Tibial nerve (tissue), 4 donors: ENCODE results near the gene RASGRF1. TPM values are rescaled to one million over a fixed set of nuclear protein-coding genes. Genes with fewer than 3 reads are reported as not detected.

Experiments
- DNase-seq, 2 donors: peaks; one replicate each; pipeline ENCODE4 v3.0.0-alpha.2; 2019; ENCODE audit warnings: low spot score in 2 of 2
- H3K27ac ChIP-seq, 4 donors: fragments of 200-600 bp; sonication (generic) in 3 of 4; one replicate each; pipeline ENCODE4 v1.5.1; 2017 to 2019; ENCODE audit warnings: mild to moderate bottlenecking in 1 of 4
- H3K27me3 ChIP-seq, 2 donors: fragments of 200-600 bp; sonication (generic) in 1 of 2; one replicate each; pipeline versions ENCODE4 v1.5.1 to v1.6.0; 2017 to 2019
- H3K36me3 ChIP-seq, 3 donors: fragments of 200-600 bp; sonication (generic); one replicate each; pipeline ENCODE4 v1.5.1; 2018 to 2019
- H3K4me1 ChIP-seq, 4 donors: fragments of 200-600 bp; sonication (generic) in 3 of 4; one replicate each; pipeline ENCODE4 v1.5.1; 2017 to 2019
- H3K4me3 ChIP-seq, 4 donors: fragments of 200-600 bp; sonication (generic) in 3 of 4; one replicate each; pipeline ENCODE4 v1.5.1; 2017 to 2019; ENCODE audit warnings: mild to moderate bottlenecking in 1 of 4, moderate library complexity in 1 of 4
- H3K9me3 ChIP-seq, 4 donors: fragments of 200-600 bp; sonication (generic) in 3 of 4; one replicate each; pipeline ENCODE4 v1.5.1; 2017 to 2019
- EP300 ChIP-seq, 2 donors: sonication (generic); formaldehyde crosslinking; IDR thresholded peaks; one replicate each; pipeline ENCODE4 v1.6.1; 2017; ENCODE audit warnings: antibody characterized with exemption in 2 of 2, mild to moderate bottlenecking in 1 of 2
- POLR2A ChIP-seq, 2 donors: fragments of 450-650 bp; IDR thresholded peaks; one replicate each; pipeline ENCODE4 v1.6.1; 2017; ENCODE audit warnings: antibody characterized with exemption in 2 of 2, mild to moderate bottlenecking in 2 of 2, moderate library complexity in 2 of 2
- WGBS, 2 donors: methylation state at CpG; one replicate each; pipeline ENCODE4 v1.1.5; 2018; 5-methylcytosine and 5-hydroxymethylcytosine counted together
- total RNA-seq, 4 donors: library from RNA; depleted of rRNA; stranded (reverse); fragments of >200 nt; gene quantifications; one replicate each; pipeline ENCODE4 v1.1.0, GENCODE V29; 2016
- TF ChIP-seq, protein P1 (sequence below), 5 experiments: fragments of 200-600 bp in 3 of 5; fragments of 450-650 bp in 2 of 5; sonication (generic) in 3 of 5; IDR thresholded peaks; one replicate each; pipeline ENCODE4 v1.5.1; 2016 to 2019; ENCODE audit warnings: antibody characterized with exemption in 5 of 5, mild to moderate bottlenecking in 3 of 5, moderate library complexity in 2 of 5

RASGRF1 gene
- total RNA-seq, 4 donors from 2014 or later, result 0.30 to 0.98 (median 0.65) TPM

DNA sequence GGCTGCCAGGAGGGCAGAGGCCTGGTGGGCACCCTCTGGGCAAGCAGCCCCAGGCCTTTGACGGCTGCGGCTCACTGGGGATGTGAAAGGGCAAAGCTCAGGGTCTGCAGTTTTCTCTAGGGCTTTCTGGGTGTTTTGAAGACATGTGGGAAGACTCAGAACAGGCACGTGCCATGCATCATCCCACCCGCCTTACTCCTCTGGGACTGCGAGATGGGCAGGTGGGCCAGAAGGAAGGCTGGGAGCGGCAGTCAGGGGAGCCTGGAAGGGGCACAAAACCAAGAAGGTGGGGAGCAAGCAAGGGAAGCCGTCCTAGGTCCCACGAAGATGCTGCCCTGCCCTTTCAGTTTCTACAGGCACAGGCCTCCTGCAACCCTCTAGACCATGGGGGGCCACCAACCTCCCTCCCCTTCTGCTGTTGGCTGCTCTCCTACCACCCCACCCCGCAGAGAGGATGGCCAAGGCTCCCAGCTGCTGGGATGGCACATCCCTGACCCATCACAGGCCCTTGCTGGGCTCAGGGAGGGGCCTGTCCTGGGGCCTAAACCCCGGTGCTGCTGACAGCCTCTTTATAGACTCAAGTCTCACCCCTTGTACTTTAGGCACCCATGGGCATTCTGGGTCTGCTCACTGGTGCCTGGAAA lies 73.9 kb downstream of the RASGRF1 start:
- no peaks in the 10 kb centered on the region for H3K27me3 ChIP-seq
- DNase-seq, result no peak
- H3K27ac ChIP-seq, result no peak overlapping the region
- TF ChIP-seq POLR2A (IDR thresholded peaks at IDR 0.05), result no peak
- TF ChIP-seq, protein P1, sequence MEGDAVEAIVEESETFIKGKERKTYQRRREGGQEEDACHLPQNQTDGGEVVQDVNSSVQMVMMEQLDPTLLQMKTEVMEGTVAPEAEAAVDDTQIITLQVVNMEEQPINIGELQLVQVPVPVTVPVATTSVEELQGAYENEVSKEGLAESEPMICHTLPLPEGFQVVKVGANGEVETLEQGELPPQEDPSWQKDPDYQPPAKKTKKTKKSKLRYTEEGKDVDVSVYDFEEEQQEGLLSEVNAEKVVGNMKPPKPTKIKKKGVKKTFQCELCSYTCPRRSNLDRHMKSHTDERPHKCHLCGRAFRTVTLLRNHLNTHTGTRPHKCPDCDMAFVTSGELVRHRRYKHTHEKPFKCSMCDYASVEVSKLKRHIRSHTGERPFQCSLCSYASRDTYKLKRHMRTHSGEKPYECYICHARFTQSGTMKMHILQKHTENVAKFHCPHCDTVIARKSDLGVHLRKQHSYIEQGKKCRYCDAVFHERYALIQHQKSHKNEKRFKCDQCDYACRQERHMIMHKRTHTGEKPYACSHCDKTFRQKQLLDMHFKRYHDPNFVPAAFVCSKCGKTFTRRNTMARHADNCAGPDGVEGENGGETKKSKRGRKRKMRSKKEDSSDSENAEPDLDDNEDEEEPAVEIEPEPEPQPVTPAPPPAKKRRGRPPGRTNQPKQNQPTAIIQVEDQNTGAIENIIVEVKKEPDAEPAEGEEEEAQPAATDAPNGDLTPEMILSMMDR (IDR thresholded peaks at IDR 0.05), result no peak
- no peak for TF ChIP-seq EP300 (IDR thresholded peaks at IDR 0.05)
- no peak overlapping the region for H3K4me3 ChIP-seq
- no peaks in the 10 kb centered on the region for H3K9me3 ChIP-seq
- H3K4me1 ChIP-seq, result no peaks in the 10 kb centered on the region
- 75 to 86% methylated on average over 10 of the region's 10 CpGs for whole genome bisulfite sequencing, 2 donors
- H3K36me3 ChIP-seq, result no peaks in the 10 kb centered on the region

DNA sequence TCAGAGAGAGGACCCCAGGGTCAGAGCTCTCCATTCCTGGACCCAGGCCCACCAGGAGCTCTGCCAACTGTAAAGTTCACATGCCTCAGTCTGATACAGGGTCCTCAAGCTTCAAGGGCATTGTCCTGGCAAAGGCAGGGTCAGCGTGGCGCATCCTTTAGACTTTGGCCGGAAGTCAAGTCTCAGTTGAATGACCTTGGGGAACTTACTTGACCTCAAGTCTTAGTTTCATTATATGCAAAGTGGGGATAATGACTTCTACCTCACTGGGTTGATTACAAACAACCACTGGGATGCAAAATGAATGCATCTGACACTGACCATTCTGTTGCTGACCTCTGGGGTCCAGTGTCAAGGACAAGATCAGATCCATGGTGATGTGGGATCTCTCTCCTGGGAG lies 75.2 kb downstream of the RASGRF1 start:
- H3K36me3 ChIP-seq, result no peaks in the 10 kb centered on the region
- H3K27me3 ChIP-seq, result no peaks in the 10 kb centered on the region
- no peaks in the 10 kb centered on the region for H3K9me3 ChIP-seq
- TF ChIP-seq EP300 (IDR thresholded peaks at IDR 0.05) (no peak), POLR2A (IDR thresholded peaks at IDR 0.05) (no peak)
- no peak overlapping the region for H3K27ac ChIP-seq
- 59 to 67% methylated on average over 3 of the region's 3 CpGs for WGBS, 2 donors
- no peaks in the 10 kb centered on the region for H3K4me1 ChIP-seq
- DNase-seq, result no peak
- no peak overlapping the region for H3K4me3 ChIP-seq

DNA sequence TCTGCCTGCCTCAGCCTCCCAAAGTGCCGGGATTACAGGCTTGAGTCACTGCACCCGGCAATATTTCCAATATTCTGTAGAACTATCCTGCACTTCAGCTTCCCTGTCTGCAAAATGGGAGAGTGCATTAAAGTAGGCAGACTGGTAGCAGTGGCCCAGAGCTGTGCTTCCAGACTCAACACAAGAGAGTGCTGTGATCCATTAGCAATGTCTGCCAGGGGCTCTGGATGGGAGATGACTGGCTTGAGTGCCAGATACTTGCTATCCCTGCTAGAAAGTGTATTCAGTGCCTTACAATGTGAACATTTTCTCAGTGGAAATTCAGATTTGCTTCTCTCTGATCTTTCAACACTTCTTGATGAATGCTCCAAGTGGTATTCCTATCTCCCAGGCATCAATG lies 80.3 kb downstream of the RASGRF1 start:
- no peaks in the 10 kb centered on the region for H3K4me1 ChIP-seq
- TF ChIP-seq, protein P1 (IDR thresholded peaks at IDR 0.05), result no peak
- no peak for TF ChIP-seq EP300 (IDR thresholded peaks at IDR 0.05)
- TF ChIP-seq POLR2A (IDR thresholded peaks at IDR 0.05), result no peak
- H3K27ac ChIP-seq, result no peak overlapping the region
- no peaks in the 10 kb centered on the region for H3K27me3 ChIP-seq
- H3K9me3 ChIP-seq, result no peaks in the 10 kb centered on the region
- no peak for DNase-seq
- no peak overlapping the region for H3K4me3 ChIP-seq
- WGBS, 2 donors, result 91 to 96% methylated on average over 2 of the region's 2 CpGs
- no peaks in the 10 kb centered on the region for H3K36me3 ChIP-seq

DNA sequence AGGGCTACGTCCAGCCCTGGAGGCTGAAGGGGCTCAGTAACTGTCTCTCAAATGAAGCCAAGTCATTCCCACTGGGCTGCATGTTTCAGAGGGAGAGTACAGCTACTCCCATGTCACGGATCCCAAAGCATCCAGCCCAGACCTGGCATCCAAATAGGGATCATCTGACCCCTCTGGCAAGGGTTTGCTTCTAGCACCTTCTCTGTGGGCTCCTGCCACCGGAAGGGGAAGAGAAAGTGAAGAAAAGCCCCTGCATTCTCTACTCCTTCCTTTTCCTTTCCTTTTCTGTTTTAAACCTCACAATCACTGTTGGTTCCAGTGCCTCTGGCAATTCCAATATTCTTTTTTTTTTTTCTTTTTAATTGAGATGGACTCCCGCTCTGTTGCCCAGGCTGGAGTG lies 81.2 kb downstream of the RASGRF1 start:
- WGBS, 2 donors, result 74 to 80% methylated on average over 4 of the region's 4 CpGs
- Histone ChIP-seq H3K27me3 (no peaks in the 10 kb centered on the region), H3K4me3 (no peak overlapping the region), H3K9me3 (no peaks in the 10 kb centered on the region), H3K27ac (no peak overlapping the region), H3K36me3 (no peaks in the 10 kb centered on the region), H3K4me1 (peaks cover 0 to 9% (median 6%) of the 10 kb centered on the region in 4 donors)
- no peak for DNase-seq
- TF ChIP-seq EP300 (IDR thresholded peaks at IDR 0.05), result no peak
- TF ChIP-seq, protein P1 (IDR thresholded peaks at IDR 0.05), result no peak
- no peak for TF ChIP-seq POLR2A (IDR thresholded peaks at IDR 0.05)

DNA sequence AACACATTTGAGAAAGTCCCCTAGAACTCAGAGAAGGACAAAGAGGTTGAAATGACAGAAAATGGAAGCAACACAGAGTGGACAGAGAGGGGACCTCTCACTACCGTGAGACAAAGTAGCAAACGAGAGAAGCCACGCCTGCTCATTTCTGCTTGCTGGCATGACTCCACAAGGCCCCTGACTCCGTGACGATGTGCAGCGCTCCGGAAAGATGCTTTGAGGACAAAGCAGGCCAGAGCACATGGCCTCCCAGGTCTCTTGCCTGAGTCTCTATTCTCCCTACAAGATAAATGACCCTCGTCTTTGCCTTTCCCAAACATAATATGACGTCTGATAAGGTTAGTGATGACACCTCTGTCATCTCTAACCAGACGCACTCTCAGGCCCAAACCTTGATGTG lies 81.9 kb downstream of the RASGRF1 start:
- Histone ChIP-seq H3K9me3 (no peaks in the 10 kb centered on the region), H3K4me3 (no peak overlapping the region), H3K36me3 (no peaks in the 10 kb centered on the region), H3K4me1 (peaks cover 0 to 14% (median 8%) of the 10 kb centered on the region in 4 donors), H3K27ac (no peak overlapping the region), H3K27me3 (no peaks in the 10 kb centered on the region)
- WGBS, 2 donors, result 81 to 82% methylated on average over 10 of the region's 10 CpGs
- no peak for DNase-seq
- TF ChIP-seq EP300 (IDR thresholded peaks at IDR 0.05) (no peak), POLR2A (IDR thresholded peaks at IDR 0.05) (no peak)
- TF ChIP-seq, protein P1 (IDR thresholded peaks at IDR 0.05), result no peak
